GM13976 (cell line): ENCODE measurements around the gene CTIF.
A peak's percentile ranks its signal among the peaks of the same experiment; 100 is the strongest.

Source experiments
- DNase-seq: peaks from one replicate; pipeline ENCODE4 v3.0.0; 2012; ENCODE audit warnings: low spot score
- CTCF ChIP-seq: IDR thresholded peaks from 2 replicates; pipeline ENCODE4 v1.5.1; 2012; ENCODE audit warnings: borderline replicate concordance, mild to moderate bottlenecking; ENCODE audit not compliant: insufficient read depth; ENCODE audit errors: extremely low read depth, missing control alignments, control extremely low read depth
- in situ Hi-C: fragments of 300-500 bp; cut with MboI; formaldehyde crosslinking; loops from one replicate; pipeline ENCODE4 v1.12.0; 2022; ENCODE audit warnings: low sequenced_read_pairs, mixed read lengths, inconsistent platforms; ENCODE audit not compliant: unreplicated experiment

Gene CTIF

GRCh38 chr18:48602759-48603390 lies 64.0 kb downstream of the CTIF start:
- TF ChIP-seq CTCF, result no peak
- in situ Hi-C loops, result no loop called here
- DNase-seq, result no peak

DNA sequence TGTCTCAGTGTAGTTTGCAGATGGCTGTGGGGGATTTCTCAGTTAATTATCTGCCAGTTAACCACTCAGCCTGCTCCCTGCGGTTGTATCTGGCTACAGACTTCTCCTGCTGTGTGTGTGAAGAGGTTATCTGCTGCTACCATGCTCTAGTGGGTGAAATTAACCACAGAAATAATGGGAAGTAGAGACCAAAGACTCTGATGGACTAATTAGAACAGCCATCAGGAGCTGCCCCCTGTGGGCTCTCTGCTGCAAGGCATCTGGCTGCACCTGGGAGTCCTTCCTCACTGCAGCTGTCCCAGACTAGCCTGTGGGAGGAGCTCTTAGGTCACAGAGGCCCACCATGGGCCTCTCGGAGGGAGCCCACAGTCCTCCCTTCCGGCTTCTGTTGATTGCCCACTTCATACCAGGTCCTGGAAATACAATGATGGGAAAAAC lies 66.6 kb downstream of the CTIF start:
- no peak for DNase-seq
- peak; percentile 40 for TF ChIP-seq CTCF
- in situ Hi-C loops, result no loop called here

DNA sequence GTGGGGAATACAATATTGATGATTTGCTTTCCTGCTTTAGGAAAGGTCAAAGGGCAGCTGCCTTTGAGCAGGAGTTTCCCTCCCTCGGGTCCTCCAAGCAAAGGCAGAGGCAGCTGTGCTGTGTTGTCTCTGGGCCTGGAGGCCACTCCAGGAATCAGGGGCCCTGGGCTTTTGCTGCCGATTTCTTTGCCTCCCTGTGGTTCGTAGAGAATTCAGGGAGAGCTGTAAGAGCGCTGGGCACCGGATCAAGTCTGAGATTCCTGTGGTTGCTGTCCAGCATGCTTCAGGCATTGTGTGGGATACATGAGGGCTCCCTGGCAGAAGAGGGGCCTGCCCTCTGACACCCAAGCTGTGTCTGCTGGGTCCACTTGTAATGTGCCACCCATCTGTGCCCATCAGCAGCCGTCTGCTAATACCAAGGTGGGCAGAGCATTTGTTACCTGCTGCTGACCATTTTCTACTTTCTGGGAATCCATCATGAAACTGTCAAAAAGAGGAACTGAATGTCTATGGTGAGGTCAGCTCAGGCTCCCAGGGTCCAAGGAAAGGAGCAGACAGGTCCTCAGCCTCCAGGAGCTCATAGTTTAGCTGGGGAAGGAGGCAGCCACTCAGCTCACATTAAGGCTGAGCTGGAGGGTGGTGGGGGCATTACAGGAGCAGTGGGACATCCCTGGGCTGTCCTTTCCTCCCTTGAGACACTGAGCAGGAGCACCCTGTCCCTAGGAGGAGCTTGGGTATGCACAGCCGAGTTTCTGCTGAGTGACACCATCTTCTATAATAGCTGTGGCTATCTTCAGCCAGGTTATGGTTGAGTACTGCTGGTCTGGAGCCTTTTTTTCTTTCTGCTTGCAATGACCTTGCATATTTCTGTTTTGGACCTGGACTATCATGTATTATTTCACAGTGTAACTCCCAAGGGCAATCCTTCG lies 68.5 kb downstream of the CTIF start:
- in situ Hi-C loops, result no loop called here
- no peak for TF ChIP-seq CTCF
- no peak for DNase-seq

- no peak for DNase-seq
- no peak for TF ChIP-seq CTCF
- in situ Hi-C loops, result no loop called here
These were observed 69.8 kb downstream of the CTIF start for GRCh38 chr18:48608581-48608980.

DNA sequence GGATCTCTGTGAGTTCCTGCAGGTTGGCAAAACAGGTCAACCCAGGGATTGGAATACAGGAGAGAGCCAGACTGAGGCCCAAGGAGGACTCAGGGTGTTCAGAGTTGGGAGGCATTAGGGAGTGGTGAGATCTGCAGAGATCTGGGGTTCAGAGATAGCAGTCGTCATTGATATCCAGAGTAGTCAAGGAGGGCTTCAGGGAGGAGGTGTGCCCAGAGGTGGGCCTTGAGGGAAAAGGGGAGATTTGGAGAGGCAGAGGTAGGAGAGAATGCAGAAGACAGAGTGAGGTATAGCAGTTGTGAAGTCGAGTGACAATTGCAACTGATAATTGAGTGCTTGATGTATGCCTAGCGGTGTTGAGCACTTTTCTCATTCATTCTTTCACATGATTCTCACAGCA lies 70.3 kb downstream of the CTIF start:
- no peak for TF ChIP-seq CTCF
- no peak for DNase-seq
- in situ Hi-C loops, result no loop called here

DNA sequence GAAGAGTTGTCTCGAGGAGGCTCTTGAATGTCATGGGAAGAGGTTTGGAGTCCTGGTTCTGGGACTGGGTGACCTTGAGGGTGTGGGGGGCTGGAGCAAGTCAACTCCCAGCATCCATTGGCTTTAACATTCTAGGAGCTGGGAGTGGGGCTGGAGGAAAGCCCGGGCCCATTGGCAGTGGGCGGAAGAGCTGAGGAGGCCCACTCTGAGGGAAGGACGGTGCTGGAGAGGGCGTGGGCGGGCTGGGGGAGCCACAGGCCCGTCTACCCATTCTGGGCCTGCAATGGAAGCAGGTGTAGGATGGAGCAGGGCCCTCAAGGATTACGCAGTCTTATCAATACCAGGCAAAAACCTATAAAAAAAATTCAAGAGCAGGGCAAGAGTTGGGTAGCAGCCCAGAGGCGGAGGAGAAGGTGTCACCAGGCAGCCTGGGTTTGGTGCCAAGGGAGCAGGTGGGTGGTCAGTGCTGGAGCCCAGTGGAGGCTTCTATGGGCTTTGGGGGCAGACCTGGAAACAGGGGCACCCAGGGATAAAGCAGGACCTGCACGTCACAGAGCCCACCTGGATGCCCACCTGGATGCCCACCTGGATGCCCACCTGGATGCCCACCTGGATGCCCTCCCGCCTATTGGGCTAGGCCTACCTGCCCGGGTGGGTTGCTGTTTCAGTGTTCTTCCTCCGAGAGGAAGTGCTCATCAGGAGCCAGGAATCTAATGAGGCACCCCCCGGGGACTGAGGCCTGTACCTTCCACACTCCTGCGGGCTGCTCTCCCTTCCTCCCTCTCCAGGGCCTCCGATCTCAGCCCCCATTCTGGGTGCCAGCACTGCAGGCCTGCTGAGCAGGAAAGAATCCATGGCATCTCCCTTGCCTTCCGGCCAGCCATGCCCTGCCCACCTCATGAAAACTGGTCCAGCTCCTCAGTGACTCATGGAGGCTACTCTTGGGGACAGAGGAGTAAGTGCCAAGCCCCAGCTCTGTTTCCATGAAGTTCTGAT lies 71.3 kb downstream of the CTIF start:
- TF ChIP-seq CTCF, result no peak
- DNase-seq, result no peak
- in situ Hi-C loops, result no loop called here
